Activated T-cell treated with anti-CD3 and anti-CD28 coated beads, Interleukin-2, amount 50 U/mL, for 4 hours (primary cell): ENCODE measurements around the gene PDCD1LG2. TPM values are rescaled to one million over a fixed set of nuclear protein-coding genes. Genes with fewer than 3 reads are reported as not detected.
A peak's percentile ranks its signal among the peaks of the same experiment; 100 is the strongest.
"Not testable (repeated sequence)": the region's sequence is repeated elsewhere in the genome, so short reads cannot be mapped to it uniquely, and the experiment has no call there.

Experiments
- ATAC-seq, 2 donors: fragments of 200-7000 bp; cut with Tn5 transposase; one replicate each; pipeline ENCODE4 v1.10.0; 2021
- DNase-seq: peaks from one replicate; pipeline ENCODE4 v3.0.0-alpha.2; 2020
- H3K27me3 Mint-ChIP-seq: one replicate; pipeline ENCODE4 v1.8.0; 2021; ENCODE audit warnings: low read depth, mixed read lengths
- H3K36me3 Mint-ChIP-seq: one replicate; pipeline ENCODE4 v1.8.0; 2022; ENCODE audit warnings: mixed read lengths; ENCODE audit not compliant: insufficient read depth
- H3K4me1 Mint-ChIP-seq: one replicate; pipeline ENCODE4 v1.8.0; 2021; ENCODE audit warnings: low read depth, mixed read lengths
- H3K4me3 Mint-ChIP-seq: one replicate; pipeline ENCODE4 v1.8.0; 2021; ENCODE audit warnings: mild to moderate bottlenecking, moderate library complexity, mixed read lengths
- H3K9me3 Mint-ChIP-seq: one replicate; pipeline ENCODE4 v1.8.0; 2021; ENCODE audit warnings: mixed read lengths
- total RNA-seq, 3 donors: library from RNA; stranded (reverse); gene quantifications; one replicate each; pipeline ENCODE4 v1.2.1, GENCODE V29; 2021

Gene PDCD1LG2
- total RNA-seq, result under 1 TPM in 2 of 3 donors, not detected in 1; 0.11 to 0.60 TPM

- H3K36me3 Mint-ChIP-seq, result no peaks in the 10 kb centered on the region
- no peaks in the 10 kb centered on the region for H3K27me3 Mint-ChIP-seq
- no peaks in the 10 kb centered on the region for H3K9me3 Mint-ChIP-seq
- ATAC-seq (peak; percentile 91 to 97), DNase-seq (no peak)
- H3K4me3 Mint-ChIP-seq, result peak within 1 kb of the TSS; percentile 74
- peaks cover 44% of the 10 kb centered on the region for H3K4me1 Mint-ChIP-seq
Measured at GRCh38 chr9:5510360-5510931, at the start of gene PDCD1LG2. Gene PDCD1LG2 (plus strand): TSS chr9:5510531. CDS start chr9:5522547, 12,016 bp downstream.

- H3K9me3 Mint-ChIP-seq, H3K4me3 Mint-ChIP-seq, ATAC-seq, H3K27me3 Mint-ChIP-seq, DNase-seq: not testable (repeated sequence)
- Mint-ChIP-seq H3K4me1 (peaks cover 20% of the 10 kb centered on the region), H3K36me3 (peaks cover 74% of the 10 kb centered on the region)
Measured at GRCh38 chr9:5464831-5465330, 45.5 kb upstream of the PDCD1LG2 start.

GRCh38 chr9:5466005-5466404, 44.3 kb upstream of the PDCD1LG2 start:
- H3K9me3 Mint-ChIP-seq, result no peaks in the 10 kb centered on the region
- ATAC-seq, result no peak
- H3K4me1 Mint-ChIP-seq, result peaks cover 15% of the 10 kb centered on the region
- DNase-seq, result no peak
- no peak overlapping the region for H3K4me3 Mint-ChIP-seq
- H3K27me3 Mint-ChIP-seq, result no peaks in the 10 kb centered on the region
- H3K36me3 Mint-ChIP-seq, result peaks cover 73% of the 10 kb centered on the region

- H3K4me3 Mint-ChIP-seq, result no peak overlapping the region
- no peak for ATAC-seq
- no peaks in the 10 kb centered on the region for H3K9me3 Mint-ChIP-seq
- peaks cover 14% of the 10 kb centered on the region for H3K4me1 Mint-ChIP-seq
- peaks cover 70% of the 10 kb centered on the region for H3K36me3 Mint-ChIP-seq
- no peaks in the 10 kb centered on the region for H3K27me3 Mint-ChIP-seq
- DNase-seq, result no peak
Measured at GRCh38 chr9:5466766-5467165, 43.6 kb upstream of the PDCD1LG2 start.

GRCh38 chr9:5468850-5469249, 41.5 kb upstream of the PDCD1LG2 start:
- Mint-ChIP-seq H3K4me3 (no peak overlapping the region), H3K9me3 (no peaks in the 10 kb centered on the region), H3K4me1 (peaks cover 12% of the 10 kb centered on the region), H3K36me3 (peaks cover 56% of the 10 kb centered on the region), H3K27me3 (no peaks in the 10 kb centered on the region)
- ATAC-seq (no peak), DNase-seq (no peak)

- H3K4me1 Mint-ChIP-seq, result peaks cover 12% of the 10 kb centered on the region
- no peak for DNase-seq
- H3K27me3 Mint-ChIP-seq, result no peaks in the 10 kb centered on the region
- no peak overlapping the region for H3K4me3 Mint-ChIP-seq
- no peaks in the 10 kb centered on the region for H3K9me3 Mint-ChIP-seq
- H3K36me3 Mint-ChIP-seq, result peaks cover 49% of the 10 kb centered on the region
- no peak for ATAC-seq
Measured at GRCh38 chr9:5470122-5470521, 40.2 kb upstream of the PDCD1LG2 start.

GRCh38 chr9:5470816-5471215, 39.5 kb upstream of the PDCD1LG2 start:
- Mint-ChIP-seq H3K36me3 (peaks cover 43% of the 10 kb centered on the region), H3K9me3 (no peaks in the 10 kb centered on the region), H3K4me3 (no peak overlapping the region), H3K4me1 (peaks cover 7% of the 10 kb centered on the region), H3K27me3 (no peaks in the 10 kb centered on the region)
- DNase-seq, result no peak
- ATAC-seq, result peak; percentile 63 to 67

GRCh38 chr9:5475611-5476010, 34.7 kb upstream of the PDCD1LG2 start:
- H3K36me3 Mint-ChIP-seq, result not testable (repeated sequence)

GRCh38 chr9:5478206-5478605, 32.1 kb upstream of the PDCD1LG2 start:
- peaks cover 10% of the 10 kb centered on the region for H3K4me1 Mint-ChIP-seq
- no peaks in the 10 kb centered on the region for H3K27me3 Mint-ChIP-seq
- ATAC-seq, result peak; percentile 75 to 83
- DNase-seq, result no peak
- peaks cover 9% of the 10 kb centered on the region for H3K9me3 Mint-ChIP-seq
- peaks cover 1% of the 10 kb centered on the region for H3K36me3 Mint-ChIP-seq
- H3K4me3 Mint-ChIP-seq, result no peak overlapping the region

More at GRCh38 chr9:5475611-5476010, 34.7 kb upstream of the PDCD1LG2 start:
- ATAC-seq, H3K27me3 Mint-ChIP-seq, H3K4me3 Mint-ChIP-seq, DNase-seq, H3K9me3 Mint-ChIP-seq: not testable (repeated sequence)
- H3K4me1 Mint-ChIP-seq, result peaks cover 13% of the 10 kb centered on the region

- Mint-ChIP-seq H3K4me3 (no peak overlapping the region), H3K36me3 (no peaks in the 10 kb centered on the region), H3K27me3 (no peaks in the 10 kb centered on the region), H3K4me1 (peaks cover 10% of the 10 kb centered on the region), H3K9me3 (peaks cover 9% of the 10 kb centered on the region)
- DNase-seq, result no peak
- no peak for ATAC-seq
Measured at GRCh38 chr9:5479994-5480694, 30.2 kb upstream of the PDCD1LG2 start.

GRCh38 chr9:5480919-5481318, 29.4 kb upstream of the PDCD1LG2 start:
- Mint-ChIP-seq H3K9me3 (peaks cover 9% of the 10 kb centered on the region), H3K36me3 (no peaks in the 10 kb centered on the region), H3K4me3 (no peak overlapping the region), H3K27me3 (no peaks in the 10 kb centered on the region), H3K4me1 (peaks cover 10% of the 10 kb centered on the region)
- DNase-seq (no peak), ATAC-seq (no peak)

GRCh38 chr9:5481322-5482040, 28.9 kb upstream of the PDCD1LG2 start:
- H3K4me1 Mint-ChIP-seq, result peaks cover 10% of the 10 kb centered on the region
- H3K36me3 Mint-ChIP-seq, result no peaks in the 10 kb centered on the region
- peaks cover 5% of the 10 kb centered on the region for H3K9me3 Mint-ChIP-seq
- H3K27me3 Mint-ChIP-seq, result no peaks in the 10 kb centered on the region
- DNase-seq (no peak), ATAC-seq (no peak)
- no peak overlapping the region for H3K4me3 Mint-ChIP-seq

GRCh38 chr9:5482194-5482593, 28.1 kb upstream of the PDCD1LG2 start:
- Mint-ChIP-seq H3K27me3 (no peaks in the 10 kb centered on the region), H3K9me3 (peaks cover 4% of the 10 kb centered on the region), H3K36me3 (no peaks in the 10 kb centered on the region), H3K4me1 (peaks cover 10% of the 10 kb centered on the region), H3K4me3 (no peak overlapping the region)
- ATAC-seq, result no peak
- DNase-seq, result no peak

GRCh38 chr9:5483306-5483705, 27.0 kb upstream of the PDCD1LG2 start:
- no peak for DNase-seq
- Mint-ChIP-seq H3K27me3 (no peaks in the 10 kb centered on the region), H3K9me3 (peaks cover 4% of the 10 kb centered on the region), H3K36me3 (no peaks in the 10 kb centered on the region), H3K4me1 (peaks cover 7% of the 10 kb centered on the region), H3K4me3 (no peak overlapping the region)
- no peak for ATAC-seq
